ENCODE results near the gene C4orf54.

Gene C4orf54

DNA sequence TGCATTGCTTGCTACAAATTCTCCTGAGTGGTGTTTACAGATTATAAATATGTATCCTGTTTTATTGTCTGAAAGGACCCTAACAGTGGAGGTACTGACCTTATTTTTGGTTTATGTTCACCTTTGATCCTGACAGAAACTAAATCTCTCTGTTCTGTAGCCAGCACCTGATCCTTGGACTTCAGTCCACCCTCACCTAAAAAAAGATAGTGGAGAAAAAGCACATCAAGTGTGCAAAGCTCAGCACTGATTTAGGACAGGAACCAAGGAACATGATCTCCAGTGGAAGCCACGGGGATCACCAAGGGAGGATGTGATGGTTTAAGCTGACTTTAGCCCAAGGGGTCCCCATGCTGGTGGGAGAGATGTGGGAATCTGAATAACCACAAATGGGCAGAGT is 22.3 kb upstream of the C4orf54 start:
- Histone ChIP-seq H3K27me3 (ENCODE audit: low read depth, low read length) (no peaks in the 10 kb centered on the region), H3K4me3 (ENCODE audit: low read length) (no peak overlapping the region), H3K27ac (ENCODE audit: low read length) (no peak overlapping the region), H3K4me1 (ENCODE audit: low read length) (no peaks in the 10 kb centered on the region), H3K9me3 (ENCODE audit: insufficient read depth, low read length) (no peaks in the 10 kb centered on the region), H2AFZ (ENCODE audit: low read depth, low read length) (no peak overlapping the region), H3K79me2 (ENCODE audit: low read length) (no peaks in the 10 kb centered on the region), H3K36me3 (replicated peaks; ENCODE audit: low read depth, low read length) (no peaks in the 10 kb centered on the region), H4K20me1 (ENCODE audit: insufficient read depth, low read length) (no peaks in the 10 kb centered on the region), H3K4me2 (ENCODE audit: low read length) (no peak overlapping the region), H3K9ac (ENCODE audit: low read length) (no peak overlapping the region)
- TF ChIP-seq, protein P1, sequence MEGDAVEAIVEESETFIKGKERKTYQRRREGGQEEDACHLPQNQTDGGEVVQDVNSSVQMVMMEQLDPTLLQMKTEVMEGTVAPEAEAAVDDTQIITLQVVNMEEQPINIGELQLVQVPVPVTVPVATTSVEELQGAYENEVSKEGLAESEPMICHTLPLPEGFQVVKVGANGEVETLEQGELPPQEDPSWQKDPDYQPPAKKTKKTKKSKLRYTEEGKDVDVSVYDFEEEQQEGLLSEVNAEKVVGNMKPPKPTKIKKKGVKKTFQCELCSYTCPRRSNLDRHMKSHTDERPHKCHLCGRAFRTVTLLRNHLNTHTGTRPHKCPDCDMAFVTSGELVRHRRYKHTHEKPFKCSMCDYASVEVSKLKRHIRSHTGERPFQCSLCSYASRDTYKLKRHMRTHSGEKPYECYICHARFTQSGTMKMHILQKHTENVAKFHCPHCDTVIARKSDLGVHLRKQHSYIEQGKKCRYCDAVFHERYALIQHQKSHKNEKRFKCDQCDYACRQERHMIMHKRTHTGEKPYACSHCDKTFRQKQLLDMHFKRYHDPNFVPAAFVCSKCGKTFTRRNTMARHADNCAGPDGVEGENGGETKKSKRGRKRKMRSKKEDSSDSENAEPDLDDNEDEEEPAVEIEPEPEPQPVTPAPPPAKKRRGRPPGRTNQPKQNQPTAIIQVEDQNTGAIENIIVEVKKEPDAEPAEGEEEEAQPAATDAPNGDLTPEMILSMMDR (IDR thresholded peaks at IDR 0.05; ENCODE audit: low read depth, low read length): no peak
- TF ChIP-seq EZH2phosphoT487 (IDR thresholded peaks at IDR 0.05; ENCODE audit: low read depth): no peak

- no peaks in the 10 kb centered on the region for H4K20me1 ChIP-seq (ENCODE audit: insufficient read depth, low read length)
- H3K4me3 ChIP-seq (ENCODE audit: low read length): no peak overlapping the region
- no peaks in the 10 kb centered on the region for H3K9me3 ChIP-seq (ENCODE audit: insufficient read depth, low read length)
- no peak overlapping the region for H3K27ac ChIP-seq (ENCODE audit: low read length)
- no peak overlapping the region for H3K9ac ChIP-seq (ENCODE audit: low read length)
- H3K27me3 ChIP-seq (ENCODE audit: low read depth, low read length): no peaks in the 10 kb centered on the region
- TF ChIP-seq, protein P1 (IDR thresholded peaks at IDR 0.05; ENCODE audit: low read depth, low read length): no peak
- TF ChIP-seq EZH2phosphoT487 (IDR thresholded peaks at IDR 0.05; ENCODE audit: low read depth): no peak
- no peak overlapping the region for H3K4me2 ChIP-seq (ENCODE audit: low read length)
- no peaks in the 10 kb centered on the region for H3K4me1 ChIP-seq (ENCODE audit: low read length)
- H2AFZ ChIP-seq (ENCODE audit: low read depth, low read length): no peak overlapping the region
- no peaks in the 10 kb centered on the region for H3K36me3 ChIP-seq (replicated peaks; ENCODE audit: low read depth, low read length)
- no peaks in the 10 kb centered on the region for H3K79me2 ChIP-seq (ENCODE audit: low read length)
Measured at GRCh38 chr4:99679204-99679603, 21.6 kb upstream of the C4orf54 start.

DNA sequence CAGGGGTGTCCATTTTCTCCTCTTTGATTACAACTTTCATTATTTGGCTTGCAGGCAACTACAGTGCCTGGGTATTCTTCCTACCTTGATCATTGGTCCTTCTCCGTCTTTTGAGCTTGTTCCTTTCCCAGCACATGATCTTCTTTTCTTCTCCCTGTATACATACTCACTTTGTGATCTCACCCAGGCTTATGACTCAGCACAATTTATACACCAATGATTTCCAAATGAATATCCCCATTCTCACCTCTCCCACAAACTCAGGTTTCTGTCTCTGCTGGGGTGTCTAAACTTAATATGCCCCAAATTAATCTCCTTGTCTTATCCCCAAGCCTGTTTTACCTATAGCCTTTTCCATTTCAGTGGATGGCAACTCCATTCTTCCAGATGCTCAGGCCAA is 19.5 kb upstream of the C4orf54 start:
- Histone ChIP-seq H3K27me3 (ENCODE audit: low read depth, low read length) (no peaks in the 10 kb centered on the region), H3K9me3 (ENCODE audit: insufficient read depth, low read length) (no peaks in the 10 kb centered on the region), H3K27ac (ENCODE audit: low read length) (no peak overlapping the region), H2AFZ (ENCODE audit: low read depth, low read length) (no peak overlapping the region), H3K36me3 (replicated peaks; ENCODE audit: low read depth, low read length) (no peaks in the 10 kb centered on the region), H3K79me2 (ENCODE audit: low read length) (no peaks in the 10 kb centered on the region), H4K20me1 (ENCODE audit: insufficient read depth, low read length) (no peaks in the 10 kb centered on the region), H3K4me2 (ENCODE audit: low read length) (no peak overlapping the region), H3K4me3 (ENCODE audit: low read length) (no peak overlapping the region), H3K9ac (ENCODE audit: low read length) (no peak overlapping the region), H3K4me1 (ENCODE audit: low read length) (no peaks in the 10 kb centered on the region)
- no peak for TF ChIP-seq EZH2phosphoT487 (IDR thresholded peaks at IDR 0.05; ENCODE audit: low read depth)
- TF ChIP-seq, protein P1 (IDR thresholded peaks at IDR 0.05; ENCODE audit: low read depth, low read length): no peak

- Histone ChIP-seq H3K79me2 (ENCODE audit: low read length) (no peaks in the 10 kb centered on the region), H3K4me1 (ENCODE audit: low read length) (no peaks in the 10 kb centered on the region)
- TF ChIP-seq EZH2phosphoT487 (IDR thresholded peaks at IDR 0.05; ENCODE audit: low read depth): no peak
- TF ChIP-seq, protein P1 (IDR thresholded peaks at IDR 0.05; ENCODE audit: low read depth, low read length): no peak
Measured at GRCh38 chr4:99670409-99671073, 12.9 kb upstream of the C4orf54 start.

More at GRCh38 chr4:99670409-99671073, 12.9 kb upstream of the C4orf54 start:
- Histone ChIP-seq H3K36me3 (replicated peaks; ENCODE audit: low read depth, low read length) (no peaks in the 10 kb centered on the region), H3K4me3 (ENCODE audit: low read length) (no peak overlapping the region), H3K9ac (ENCODE audit: low read length) (no peak overlapping the region), H3K9me3 (ENCODE audit: insufficient read depth, low read length) (no peaks in the 10 kb centered on the region), H2AFZ (ENCODE audit: low read depth, low read length) (no peak overlapping the region), H4K20me1 (ENCODE audit: insufficient read depth, low read length) (no peaks in the 10 kb centered on the region), H3K27ac (ENCODE audit: low read length) (no peak overlapping the region), H3K4me2 (ENCODE audit: low read length) (no peak overlapping the region), H3K27me3 (ENCODE audit: low read depth, low read length) (no peaks in the 10 kb centered on the region)
